HEK293 (cell line): ENCODE results near the gene TMEFF1.

Experiments used
- CTCF ChIA-PET: fragments of 350-600 bp; formaldehyde crosslinking; extraction: SDS; loops from one replicate; lab custom pipeline; 2021; ENCODE audit warnings: antibody characterized with exemption; lab: Yijun Ruan, JAX
- POLR2A ChIA-PET: fragments of 300-600 bp; formaldehyde crosslinking; extraction: SDS; loops from one replicate; lab custom pipeline; 2020; ENCODE audit warnings: antibody characterized with exemption, inconsistent platforms; lab: Yijun Ruan, JAX
- H3K27ac ChIP-seq: fragments of 200-500 bp; sonication (Bioruptor generic); 2 replicates; pipeline ENCODE4 v1.5.1; 2014; ENCODE audit warnings: low read depth, low read length, control low read depth, inconsistent platforms; ENCODE audit errors: extremely low read depth
- H3K36me3 ChIP-seq, 2 experiments: fragments of 200-500 bp in 1 of 2; sonication (Bioruptor generic) in 1 of 2; 1 replicate in 1 of 2; 2 replicates in 1 of 2; pipeline ENCODE4 v1.5.1; 2014 to 2017; ENCODE audit warnings: inconsistent platforms in 2 of 2, low read length in 2 of 2; ENCODE audit not compliant: control insufficient read depth in 2 of 2, insufficient read depth in 1 of 2
- H3K4me1 ChIP-seq: fragments of 200-500 bp; sonication (Bioruptor generic); 2 replicates; pipeline ENCODE4 v1.5.1; 2014; ENCODE audit warnings: mild to moderate bottlenecking, low read length, inconsistent platforms; ENCODE audit not compliant: control insufficient read depth, insufficient read depth
- H3K4me3 ChIP-seq: 2 replicates; pipeline ENCODE4 v1.5.1; 2011; ENCODE audit warnings: low read depth, mild to moderate bottlenecking, control low read depth, low read length, moderate library complexity
- H3K9me3 ChIP-seq: fragments of 200-500 bp; sonication (Bioruptor generic); 2 replicates; pipeline ENCODE4 v1.5.1; 2014; ENCODE audit warnings: low read depth, low read length, inconsistent platforms; ENCODE audit not compliant: control insufficient read depth, insufficient read depth
- BCL11B ChIP-seq: fragments of 450-650 bp; formaldehyde crosslinking; IDR thresholded peaks from 2 replicates; pipeline ENCODE4 v1.5.1; 2016; ENCODE audit warnings: low read depth, missing biosample characterization, missing genetic modification characterization
- KLF1 ChIP-seq: fragments of 450-650 bp; formaldehyde crosslinking; IDR thresholded peaks from 2 replicates; pipeline ENCODE4 v1.5.1; 2016; ENCODE audit warnings: missing biosample characterization, missing genetic modification characterization
- SP2 ChIP-seq: fragments of 450-650 bp; formaldehyde crosslinking; IDR thresholded peaks from 2 replicates; pipeline ENCODE4 v1.5.1; 2016; ENCODE audit warnings: missing biosample characterization, missing genetic modification characterization
- ZIC2 ChIP-seq: fragments of 450-650 bp; formaldehyde crosslinking; IDR thresholded peaks from 2 replicates; pipeline ENCODE4 v1.5.1; 2016; ENCODE audit warnings: missing biosample characterization, missing genetic modification characterization
- ZNF157 ChIP-seq: fragments of 450-650 bp; formaldehyde crosslinking; IDR thresholded peaks from 2 replicates; pipeline ENCODE4 v1.5.1; 2016; ENCODE audit warnings: missing biosample characterization, missing genetic modification characterization
- ZNF169 ChIP-seq: fragments of 450-650 bp; formaldehyde crosslinking; IDR thresholded peaks from 2 replicates; pipeline ENCODE4 v1.5.1; 2016; ENCODE audit warnings: missing biosample characterization, missing genetic modification characterization
- ZNF184 ChIP-seq: fragments of 450-650 bp; IDR thresholded peaks from 2 replicates; pipeline ENCODE4 v1.5.1; 2018; ENCODE audit warnings: missing biosample characterization, mild to moderate bottlenecking, missing genetic modification characterization
- ZNF391 ChIP-seq: fragments of 450-650 bp; formaldehyde crosslinking; IDR thresholded peaks from 2 replicates; pipeline ENCODE4 v1.5.1; 2016; ENCODE audit warnings: low read depth, missing biosample characterization, missing genetic modification characterization, borderline replicate concordance
- ZNF510 ChIP-seq: fragments of 450-650 bp; formaldehyde crosslinking; IDR thresholded peaks from 2 replicates; pipeline ENCODE4 v1.5.1; 2018; ENCODE audit warnings: mild to moderate bottlenecking, missing genetic modification characterization, missing biosample characterization; ENCODE audit not compliant: insufficient replicate concordance
- ZSCAN16 ChIP-seq: fragments of 450-650 bp; formaldehyde crosslinking; IDR thresholded peaks from 2 replicates; pipeline ENCODE4 v1.5.1; 2016; ENCODE audit warnings: missing biosample characterization, missing genetic modification characterization
- TF ChIP-seq, protein P1 (sequence below): IDR thresholded peaks from 2 replicates; pipeline ENCODE4 v1.6.1; 2011; ENCODE audit warnings: mild to moderate bottlenecking, low read depth, low read length, borderline replicate concordance
- TF ChIP-seq, protein P2 (sequence below): fragments of 450-650 bp; formaldehyde crosslinking; conservative IDR thresholded peaks from 2 replicates; pipeline ENCODE4 v1.5.1; 2016; ENCODE audit warnings: low read depth, missing biosample characterization, missing genetic modification characterization
- TF ChIP-seq, protein P3 (sequence below): fragments of 450-650 bp; formaldehyde crosslinking; IDR thresholded peaks from 2 replicates; pipeline ENCODE4 v1.5.1; 2016; ENCODE audit warnings: missing biosample characterization, missing genetic modification characterization

The TMEFF1 gene

GRCh38 chr9:100474082-100474923 is 1.4 kb downstream of the TMEFF1 start (continued):
- no peak for TF ChIP-seq ZIC2
- TF ChIP-seq, protein P1, sequence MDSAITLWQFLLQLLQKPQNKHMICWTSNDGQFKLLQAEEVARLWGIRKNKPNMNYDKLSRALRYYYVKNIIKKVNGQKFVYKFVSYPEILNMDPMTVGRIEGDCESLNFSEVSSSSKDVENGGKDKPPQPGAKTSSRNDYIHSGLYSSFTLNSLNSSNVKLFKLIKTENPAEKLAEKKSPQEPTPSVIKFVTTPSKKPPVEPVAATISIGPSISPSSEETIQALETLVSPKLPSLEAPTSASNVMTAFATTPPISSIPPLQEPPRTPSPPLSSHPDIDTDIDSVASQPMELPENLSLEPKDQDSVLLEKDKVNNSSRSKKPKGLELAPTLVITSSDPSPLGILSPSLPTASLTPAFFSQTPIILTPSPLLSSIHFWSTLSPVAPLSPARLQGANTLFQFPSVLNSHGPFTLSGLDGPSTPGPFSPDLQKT: no peak

DNA sequence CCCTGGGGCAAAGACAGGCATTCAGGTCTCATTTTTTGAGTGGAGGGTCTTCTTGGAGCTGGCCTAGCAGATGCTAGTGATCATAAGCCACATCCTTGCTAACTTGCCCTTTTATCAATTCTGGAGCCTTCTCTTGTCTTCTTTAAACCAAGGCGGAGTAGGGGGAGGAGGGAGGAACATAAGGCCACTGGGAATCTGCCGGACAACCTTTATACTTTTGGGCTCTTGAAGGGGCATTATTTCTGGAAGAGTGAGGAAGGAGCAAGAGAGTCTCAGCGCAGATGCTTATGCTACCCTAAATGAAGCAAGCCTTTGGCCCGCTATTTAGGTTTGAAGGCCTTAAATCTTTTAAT is 2.0 kb downstream of the TMEFF1 start:
- no peaks in the 10 kb centered on the region for H3K36me3 ChIP-seq
- H3K4me3 ChIP-seq: no peak overlapping the region
- POLR2A ChIA-PET: no interaction called here
- CTCF ChIA-PET: interaction anchor here (0.7 kb wide), 1 partner anchor 120 kb away, joined by 3 read pairs; no protein-coding TSS in a partner anchor
- no peaks in the 10 kb centered on the region for H3K9me3 ChIP-seq
- no peak overlapping the region for H3K27ac ChIP-seq
- peaks cover 5% of the 10 kb centered on the region; the same call in 1 of the 2 replicates for H3K4me1 ChIP-seq
- no peak for TF ChIP-seq ZNF391
- no peak for TF ChIP-seq SP2 (tag by site-specific recombination)
- no peak for TF ChIP-seq BCL11B
- TF ChIP-seq, protein P2, sequence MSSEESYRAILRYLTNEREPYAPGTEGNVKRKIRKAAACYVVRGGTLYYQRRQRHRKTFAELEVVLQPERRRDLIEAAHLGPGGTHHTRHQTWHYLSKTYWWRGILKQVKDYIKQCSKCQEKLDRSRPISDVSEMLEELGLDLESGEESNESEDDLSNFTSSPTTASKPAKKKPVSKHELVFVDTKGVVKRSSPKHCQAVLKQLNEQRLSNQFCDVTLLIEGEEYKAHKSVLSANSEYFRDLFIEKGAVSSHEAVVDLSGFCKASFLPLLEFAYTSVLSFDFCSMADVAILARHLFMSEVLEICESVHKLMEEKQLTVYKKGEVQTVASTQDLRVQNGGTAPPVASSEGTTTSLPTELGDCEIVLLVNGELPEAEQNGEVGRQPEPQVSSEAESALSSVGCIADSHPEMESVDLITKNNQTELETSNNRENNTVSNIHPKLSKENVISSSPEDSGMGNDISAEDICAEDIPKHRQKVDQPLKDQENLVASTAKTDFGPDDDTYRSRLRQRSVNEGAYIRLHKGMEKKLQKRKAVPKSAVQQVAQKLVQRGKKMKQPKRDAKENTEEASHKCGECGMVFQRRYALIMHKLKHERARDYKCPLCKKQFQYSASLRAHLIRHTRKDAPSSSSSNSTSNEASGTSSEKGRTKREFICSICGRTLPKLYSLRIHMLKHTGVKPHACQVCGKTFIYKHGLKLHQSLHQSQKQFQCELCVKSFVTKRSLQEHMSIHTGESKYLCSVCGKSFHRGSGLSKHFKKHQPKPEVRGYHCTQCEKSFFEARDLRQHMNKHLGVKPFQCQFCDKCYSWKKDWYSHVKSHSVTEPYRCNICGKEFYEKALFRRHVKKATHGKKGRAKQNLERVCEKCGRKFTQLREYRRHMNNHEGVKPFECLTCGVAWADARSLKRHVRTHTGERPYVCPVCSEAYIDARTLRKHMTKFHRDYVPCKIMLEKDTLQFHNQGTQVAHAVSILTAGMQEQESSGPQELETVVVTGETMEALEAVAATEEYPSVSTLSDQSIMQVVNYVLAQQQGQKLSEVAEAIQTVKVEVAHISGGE (tag by site-specific recombination): no peak
- TF ChIP-seq ZNF169: no peak
- no peak for TF ChIP-seq ZNF510 (tag by site-specific recombination)
- no peak for TF ChIP-seq ZSCAN16 (tag by site-specific recombination)
- TF ChIP-seq, all 188 proteins: peak for 0

GRCh38 chr9:100477241-100477640 is 4.3 kb downstream of the TMEFF1 start:
- Histone ChIP-seq H3K36me3 (no peaks in the 10 kb centered on the region), H3K4me1 (0 out of 2 replicates have a peak, but pooled peaks cover 5% of the 10 kb centered on the region), H3K27ac (no peak overlapping the region), H3K9me3 (no peaks in the 10 kb centered on the region), H3K4me3 (no peak overlapping the region)
- ChIA-PET POLR2A (no interaction called here), CTCF (interaction anchor here (0.6 kb wide), 1 partner anchor 79 kb away, joined by 3 read pairs; no protein-coding TSS in a partner anchor)
- no peak for TF ChIP-seq ZNF184 (tag by site-specific recombination)
- TF ChIP-seq, protein P3, sequence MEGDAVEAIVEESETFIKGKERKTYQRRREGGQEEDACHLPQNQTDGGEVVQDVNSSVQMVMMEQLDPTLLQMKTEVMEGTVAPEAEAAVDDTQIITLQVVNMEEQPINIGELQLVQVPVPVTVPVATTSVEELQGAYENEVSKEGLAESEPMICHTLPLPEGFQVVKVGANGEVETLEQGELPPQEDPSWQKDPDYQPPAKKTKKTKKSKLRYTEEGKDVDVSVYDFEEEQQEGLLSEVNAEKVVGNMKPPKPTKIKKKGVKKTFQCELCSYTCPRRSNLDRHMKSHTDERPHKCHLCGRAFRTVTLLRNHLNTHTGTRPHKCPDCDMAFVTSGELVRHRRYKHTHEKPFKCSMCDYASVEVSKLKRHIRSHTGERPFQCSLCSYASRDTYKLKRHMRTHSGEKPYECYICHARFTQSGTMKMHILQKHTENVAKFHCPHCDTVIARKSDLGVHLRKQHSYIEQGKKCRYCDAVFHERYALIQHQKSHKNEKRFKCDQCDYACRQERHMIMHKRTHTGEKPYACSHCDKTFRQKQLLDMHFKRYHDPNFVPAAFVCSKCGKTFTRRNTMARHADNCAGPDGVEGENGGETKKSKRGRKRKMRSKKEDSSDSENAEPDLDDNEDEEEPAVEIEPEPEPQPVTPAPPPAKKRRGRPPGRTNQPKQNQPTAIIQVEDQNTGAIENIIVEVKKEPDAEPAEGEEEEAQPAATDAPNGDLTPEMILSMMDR (tag by site-specific recombination): no peak
- TF ChIP-seq ZNF157 (tag by site-specific recombination): no peak
- no peak for TF ChIP-seq KLF1
